Esophagus muscularis mucosa (tissue), 4 donors: ENCODE results near the gene KRT6B. TPM values are rescaled to one million over a fixed set of nuclear protein-coding genes. Genes with fewer than 3 reads are reported as not detected.

Source experiments
- total RNA-seq, 4 donors: library from RNA; depleted of rRNA; stranded (reverse); fragments of >200 nt; gene quantifications; one replicate each; pipeline versions ENCODE4 v1.1.0 to v1.2.1, GENCODE V29; 2016

KRT6B gene
- total RNA-seq, 4 donors from 2014 or later = not detected

Other genes starting within 250 kb of the KRT6B start
- 1 to 10 TPM in 3 of 4 donors, under 1 TPM in 1; 0.83 to 8.4 (median 4.5) TPM for gene KRT7, start 218.9 kb downstream of the KRT6B start, total RNA-seq
- gene KRT86, start 177.5 kb downstream of the KRT6B start, total RNA-seq = under 1 TPM in 2 of 4 donors, not detected in 2; 0.29 to 0.33 TPM
- under 1 TPM in 2 of 4 donors, not detected in 2; 0.19 to 0.42 TPM for gene KRT81, start 160.6 kb downstream of the KRT6B start, total RNA-seq
- not detected for gene KRT83, start 130.7 kb downstream of the KRT6B start, total RNA-seq
- not detected for gene KRT85, start 84.7 kb downstream of the KRT6B start, total RNA-seq
- gene KRT84, start 66.5 kb downstream of the KRT6B start, total RNA-seq = not detected
- not detected for gene KRT82, start 45.8 kb downstream of the KRT6B start, total RNA-seq
- not detected for gene KRT75, start 17.8 kb downstream of the KRT6B start, total RNA-seq
- gene KRT6C, start 21.7 kb upstream of the KRT6B start, total RNA-seq = not detected
- 1 to 10 TPM in 1 of 4 donors, not detected in 3; 5.4 TPM for gene KRT6A, start 41.1 kb upstream of the KRT6B start, total RNA-seq
- 1 to 10 TPM in 1 of 4 donors, under 1 TPM in 1, not detected in 2; 0.46 to 1.2 TPM for gene KRT5, start 68.2 kb upstream of the KRT6B start, total RNA-seq
- not detected for gene KRT71, start 101.0 kb upstream of the KRT6B start, total RNA-seq
- not detected for gene KRT74, start 121.7 kb upstream of the KRT6B start, total RNA-seq
- gene KRT72, start 149.3 kb upstream of the KRT6B start, total RNA-seq = not detected
- gene KRT73, start 166.4 kb upstream of the KRT6B start, total RNA-seq = not detected
- gene KRT2, start 200.1 kb upstream of the KRT6B start, total RNA-seq = not detected
- not detected for gene KRT1, start 228.3 kb upstream of the KRT6B start, total RNA-seq